Peyer's patch (tissue), 4 donors: ENCODE data around the gene C10orf105. TPM values are rescaled to one million over a fixed set of nuclear protein-coding genes. Genes with fewer than 3 reads are reported as not detected.

ENCODE experiments used
- DNase-seq, 3 donors: peaks; one replicate each; pipeline ENCODE4 v3.0.0-alpha.2; 2017 to 2019
- H3K27ac ChIP-seq, 4 donors: fragments of 200-600 bp; sonication (generic); one replicate each; pipeline ENCODE4 v1.5.1; 2016 to 2019
- H3K27me3 ChIP-seq, 2 donors: fragments of 200-600 bp; sonication (generic); one replicate each; pipeline ENCODE4 v1.5.1; 2019
- H3K36me3 ChIP-seq, 3 donors: fragments of 200-600 bp; sonication (generic); one replicate each; pipeline ENCODE4 v1.5.1; 2016 to 2019
- H3K4me1 ChIP-seq, 4 donors: fragments of 200-600 bp; sonication (generic); one replicate each; pipeline ENCODE4 v1.5.1; 2016 to 2019
- H3K4me3 ChIP-seq, 4 donors: fragments of 200-600 bp; sonication (generic); 1 replicate in 3 of 4; 2 replicates in 1 of 4; pipeline ENCODE4 v1.5.1; 2016 to 2019; ENCODE audit warnings: mild to moderate bottlenecking in 1 of 4
- H3K9me3 ChIP-seq, 4 donors: fragments of 200-600 bp; sonication (generic); one replicate each; pipeline ENCODE4 v1.5.1; 2016 to 2019; ENCODE audit warnings: mild to moderate bottlenecking in 1 of 4
- POLR2A ChIP-seq, 2 donors: fragments of 450-650 bp; IDR thresholded peaks; one replicate each; pipeline ENCODE4 v1.5.1; 2017; ENCODE audit warnings: antibody characterized with exemption in 2 of 2, mild to moderate bottlenecking in 2 of 2, moderate library complexity in 2 of 2
- total RNA-seq, 4 donors: library from RNA; depleted of rRNA; stranded (reverse); fragments of >200 nt; gene quantifications; one replicate each; pipeline ENCODE4 v1.1.0, GENCODE V29; 2016
- TF ChIP-seq, protein P1 (sequence below), 6 experiments: fragments of 450-650 bp in 4 of 6; fragments of 200-600 bp in 2 of 6; sonication (generic) in 1 of 6; IDR thresholded peaks; one replicate each; pipeline ENCODE4 v1.5.1; 2017 to 2019; ENCODE audit warnings: antibody characterized with exemption in 6 of 6, mild to moderate bottlenecking in 3 of 6, moderate library complexity in 1 of 6

Gene C10orf105
- total RNA-seq, 4 donors from 2014 or later, result 0.27 TPM; not detected in 3

DNA sequence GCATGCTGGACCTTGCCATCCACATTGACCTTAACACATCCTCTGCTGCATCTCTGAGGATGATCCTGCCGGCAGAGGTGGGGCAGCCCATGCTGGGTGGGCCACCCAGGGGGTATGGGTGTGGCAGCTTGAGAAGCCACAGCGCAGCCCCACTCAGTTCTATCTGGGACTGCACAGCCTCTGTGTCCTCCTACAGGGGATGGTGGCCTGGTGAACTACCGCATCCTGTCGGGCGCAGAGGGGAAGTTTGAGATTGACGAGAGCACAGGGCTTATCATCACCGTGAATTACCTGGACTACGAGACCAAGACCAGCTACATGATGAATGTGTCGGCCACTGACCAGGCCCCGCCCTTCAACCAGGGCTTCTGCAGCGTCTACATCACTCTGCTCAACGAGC, 12.2 kb upstream of the C10orf105 start:
- TF ChIP-seq POLR2A (IDR thresholded peaks at IDR 0.05), result no peak
- TF ChIP-seq, protein P1, sequence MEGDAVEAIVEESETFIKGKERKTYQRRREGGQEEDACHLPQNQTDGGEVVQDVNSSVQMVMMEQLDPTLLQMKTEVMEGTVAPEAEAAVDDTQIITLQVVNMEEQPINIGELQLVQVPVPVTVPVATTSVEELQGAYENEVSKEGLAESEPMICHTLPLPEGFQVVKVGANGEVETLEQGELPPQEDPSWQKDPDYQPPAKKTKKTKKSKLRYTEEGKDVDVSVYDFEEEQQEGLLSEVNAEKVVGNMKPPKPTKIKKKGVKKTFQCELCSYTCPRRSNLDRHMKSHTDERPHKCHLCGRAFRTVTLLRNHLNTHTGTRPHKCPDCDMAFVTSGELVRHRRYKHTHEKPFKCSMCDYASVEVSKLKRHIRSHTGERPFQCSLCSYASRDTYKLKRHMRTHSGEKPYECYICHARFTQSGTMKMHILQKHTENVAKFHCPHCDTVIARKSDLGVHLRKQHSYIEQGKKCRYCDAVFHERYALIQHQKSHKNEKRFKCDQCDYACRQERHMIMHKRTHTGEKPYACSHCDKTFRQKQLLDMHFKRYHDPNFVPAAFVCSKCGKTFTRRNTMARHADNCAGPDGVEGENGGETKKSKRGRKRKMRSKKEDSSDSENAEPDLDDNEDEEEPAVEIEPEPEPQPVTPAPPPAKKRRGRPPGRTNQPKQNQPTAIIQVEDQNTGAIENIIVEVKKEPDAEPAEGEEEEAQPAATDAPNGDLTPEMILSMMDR (IDR thresholded peaks at IDR 0.05), result no peak
- no peaks in the 10 kb centered on the region for H3K9me3 ChIP-seq
- no peak overlapping the region for H3K4me3 ChIP-seq
- peaks cover 10 to 55% (median 50%) of the 10 kb centered on the region in 4 donors for H3K4me1 ChIP-seq
- DNase-seq, result no peak
- H3K27ac ChIP-seq, result no peak overlapping the region
- no peaks in the 10 kb centered on the region for H3K27me3 ChIP-seq
- no peaks in the 10 kb centered on the region for H3K36me3 ChIP-seq

DNA sequence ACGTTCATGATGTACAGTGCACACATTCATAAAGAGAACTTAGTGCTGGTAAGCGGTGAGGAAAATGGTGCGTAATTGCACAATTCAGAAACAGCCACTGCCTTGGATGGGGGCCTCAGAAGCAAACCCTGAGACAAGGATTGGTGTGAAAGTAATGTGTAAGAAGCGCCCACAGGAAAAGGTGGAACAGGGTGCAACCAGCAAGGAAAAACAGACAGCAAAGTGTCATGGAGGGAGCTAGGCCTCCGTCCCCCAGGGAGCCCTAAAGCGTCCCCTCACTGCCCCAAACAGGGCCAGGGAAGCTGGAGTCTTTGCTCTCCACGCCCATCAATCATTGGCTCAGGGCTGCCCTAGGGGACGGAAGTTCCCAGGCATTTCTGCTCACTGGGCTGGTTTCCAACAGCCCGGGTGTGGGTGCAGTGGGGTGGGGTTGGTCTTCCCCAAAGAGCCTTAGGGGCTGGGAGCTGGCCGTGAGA, 9.6 kb upstream of the C10orf105 start:
- Histone ChIP-seq H3K36me3 (no peaks in the 10 kb centered on the region), H3K4me1 (peaks cover 19 to 52% (median 48%) of the 10 kb centered on the region in 4 donors), H3K4me3 (no peak overlapping the region), H3K27me3 (no peaks in the 10 kb centered on the region), H3K9me3 (no peaks in the 10 kb centered on the region), H3K27ac (peak overlapping the region; percentile 81 to 93 (median 86))
- peak in 2 of 3 donors; percentile 79 to 83 for DNase-seq
- TF ChIP-seq POLR2A (IDR thresholded peaks at IDR 0.05), result no peak
- TF ChIP-seq, protein P1 (IDR thresholded peaks at IDR 0.05), result no peak

DNA sequence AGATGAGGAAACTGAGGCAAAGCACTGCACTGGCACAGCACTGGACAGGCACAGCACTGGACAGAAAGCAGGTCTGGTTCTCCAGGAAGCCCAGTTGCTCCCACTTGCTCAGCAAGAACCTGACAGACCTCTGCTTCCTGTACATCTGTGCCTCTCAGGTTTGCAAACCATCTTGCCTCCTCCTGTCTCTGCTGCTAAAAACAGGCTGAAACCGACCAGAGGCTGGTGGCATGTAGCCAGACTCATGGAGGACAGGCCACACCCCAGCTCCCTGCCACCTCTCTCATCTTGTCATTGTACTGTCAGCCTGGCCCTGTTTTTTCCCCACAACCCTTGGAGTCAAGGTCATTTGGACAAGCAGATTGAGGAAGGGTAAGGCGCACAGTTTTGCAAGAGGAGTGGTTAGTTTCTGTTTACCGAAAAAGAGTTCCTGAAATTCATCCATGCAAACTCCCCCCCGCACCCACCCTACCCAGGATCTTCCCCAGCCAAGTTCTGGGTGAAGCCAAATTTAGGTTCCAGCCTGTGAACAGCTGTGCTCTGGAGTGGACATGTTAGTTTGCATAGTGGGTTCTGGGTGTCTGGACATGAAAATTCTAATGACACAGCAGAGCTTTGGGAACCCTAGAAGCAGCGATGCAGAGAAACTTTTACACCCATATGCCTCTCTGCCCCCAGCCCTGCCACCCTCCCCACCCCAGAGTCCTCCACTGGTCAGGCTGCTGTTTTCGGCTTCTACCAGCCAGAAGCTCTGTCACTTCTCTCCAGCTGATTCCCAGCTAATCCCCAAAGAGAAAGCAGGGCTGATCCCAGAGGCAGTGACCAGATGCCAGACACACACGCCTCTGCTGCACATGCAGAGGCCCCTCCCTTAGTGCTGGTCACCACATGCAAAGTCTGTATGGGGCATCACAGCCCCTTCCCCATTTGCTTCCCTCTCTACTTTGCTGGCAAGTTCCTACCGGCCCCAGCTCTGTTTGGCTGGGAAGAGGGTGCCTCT, 8.5 kb upstream of the C10orf105 start:
- Histone ChIP-seq H3K9me3 (no peaks in the 10 kb centered on the region), H3K4me1 (peaks cover 19 to 52% (median 48%) of the 10 kb centered on the region in 4 donors), H3K36me3 (no peaks in the 10 kb centered on the region), H3K27me3 (no peaks in the 10 kb centered on the region), H3K27ac (peak overlapping the region; percentile 81 to 93 (median 86)), H3K4me3 (peak overlapping the region in 1 of 4 donors; percentile 7)
- DNase-seq, result peak; percentile 70 to 92 (median 82)
- TF ChIP-seq, protein P1 (IDR thresholded peaks at IDR 0.05), result no peak
- TF ChIP-seq POLR2A (IDR thresholded peaks at IDR 0.05), result no peak

DNA sequence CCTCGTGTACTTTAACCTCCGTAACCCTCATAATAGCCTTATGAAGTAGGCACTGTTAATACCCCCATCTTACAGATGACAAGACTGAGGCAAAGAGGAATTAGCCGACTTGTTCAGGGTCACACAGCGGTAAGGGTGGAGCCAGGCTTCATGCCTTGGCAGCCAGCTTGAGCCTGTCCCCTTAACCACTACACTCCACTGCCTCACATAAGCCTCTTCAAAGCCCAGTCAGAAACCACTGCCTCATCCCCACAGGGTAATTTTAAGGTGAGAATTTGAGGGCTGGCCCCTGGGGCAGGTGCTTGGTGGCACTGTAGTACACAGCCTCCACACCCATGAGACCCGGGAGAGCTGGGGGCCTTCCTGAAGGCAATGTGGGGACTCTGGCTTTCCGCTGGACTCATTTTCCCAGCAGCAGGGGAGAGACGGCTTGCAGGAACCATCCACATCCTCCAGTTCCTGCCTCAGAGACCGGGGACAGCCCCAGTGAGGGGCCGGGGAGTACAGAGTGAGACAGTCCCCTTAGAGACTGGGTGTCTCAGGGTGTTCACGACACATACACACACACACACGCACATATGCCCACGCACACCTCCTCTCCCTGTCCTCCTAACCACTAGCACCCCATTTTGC, 7.6 kb upstream of the C10orf105 start:
- H3K9me3 ChIP-seq, result no peaks in the 10 kb centered on the region
- no peaks in the 10 kb centered on the region for H3K27me3 ChIP-seq
- H3K4me1 ChIP-seq, result peaks cover 19 to 52% (median 48%) of the 10 kb centered on the region in 4 donors
- H3K36me3 ChIP-seq, result no peaks in the 10 kb centered on the region
- TF ChIP-seq, protein P1 (IDR thresholded peaks at IDR 0.05), result no peak
- TF ChIP-seq POLR2A (IDR thresholded peaks at IDR 0.05), result no peak
- H3K27ac ChIP-seq, result peak overlapping the region; percentile 81 to 93 (median 86)
- peak overlapping the region in 1 of 4 donors; percentile 7 for H3K4me3 ChIP-seq
- peak in 2 of 3 donors; percentile 62 to 69 for DNase-seq

DNA sequence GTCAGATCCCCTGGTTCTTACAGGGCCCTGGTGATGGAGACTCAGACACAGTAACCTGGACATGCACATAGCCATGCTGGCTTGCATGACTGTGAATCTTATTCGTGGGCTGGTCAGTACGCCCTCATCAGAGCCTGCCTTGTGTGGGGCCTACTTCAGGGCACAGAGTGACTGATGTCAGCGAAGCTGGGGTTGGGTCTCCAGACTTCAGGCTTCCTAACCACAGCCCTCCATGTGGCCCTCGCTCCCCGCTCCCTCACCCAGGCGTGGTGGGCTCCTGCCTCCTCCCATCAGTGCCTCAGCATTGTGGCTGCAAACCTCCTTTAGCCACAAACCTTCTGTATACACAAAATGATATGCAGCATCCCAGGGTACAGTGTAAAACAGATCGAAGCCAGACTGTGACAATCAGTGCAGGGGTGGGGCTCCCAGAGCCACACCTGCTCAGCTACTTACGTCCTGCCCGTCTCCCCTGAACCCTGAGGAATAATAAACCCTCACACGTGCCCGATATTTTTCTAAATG, 7.1 kb upstream of the C10orf105 start:
- H3K9me3 ChIP-seq, result no peaks in the 10 kb centered on the region
- no peak overlapping the region for H3K4me3 ChIP-seq
- H3K36me3 ChIP-seq, result no peaks in the 10 kb centered on the region
- peak overlapping the region; percentile 81 to 93 (median 86) for H3K27ac ChIP-seq
- H3K4me1 ChIP-seq, result peaks cover 19 to 52% (median 48%) of the 10 kb centered on the region in 4 donors
- no peak for TF ChIP-seq POLR2A (IDR thresholded peaks at IDR 0.05)
- TF ChIP-seq, protein P1 (IDR thresholded peaks at IDR 0.05), result no peak
- no peaks in the 10 kb centered on the region for H3K27me3 ChIP-seq
- DNase-seq, result peak in 2 of 3 donors; percentile 50 to 81
